D721Med (cell line): Measurements from ENCODE around the gene ZDHHC11.

ENCODE experiments used
- DNase-seq: peaks from one replicate; pipeline ENCODE4 v3.0.0; 2011; ENCODE audit warnings: low spot score; ENCODE audit not compliant: insufficient read length
- FAIRE-seq: peaks from 2 replicates; lab custom pipeline; 2011; peaks lifted over from hg19 to GRCh38; lab: Jason Lieb, UNC
- TF ChIP-seq, protein P1 (sequence below): IDR thresholded peaks from 2 replicates; pipeline ENCODE4 v1.5.1; 2012; ENCODE audit warnings: mild to moderate bottlenecking, control low read depth; ENCODE audit not compliant: insufficient read depth; ENCODE audit errors: missing control alignments

The ZDHHC11 gene

DNA sequence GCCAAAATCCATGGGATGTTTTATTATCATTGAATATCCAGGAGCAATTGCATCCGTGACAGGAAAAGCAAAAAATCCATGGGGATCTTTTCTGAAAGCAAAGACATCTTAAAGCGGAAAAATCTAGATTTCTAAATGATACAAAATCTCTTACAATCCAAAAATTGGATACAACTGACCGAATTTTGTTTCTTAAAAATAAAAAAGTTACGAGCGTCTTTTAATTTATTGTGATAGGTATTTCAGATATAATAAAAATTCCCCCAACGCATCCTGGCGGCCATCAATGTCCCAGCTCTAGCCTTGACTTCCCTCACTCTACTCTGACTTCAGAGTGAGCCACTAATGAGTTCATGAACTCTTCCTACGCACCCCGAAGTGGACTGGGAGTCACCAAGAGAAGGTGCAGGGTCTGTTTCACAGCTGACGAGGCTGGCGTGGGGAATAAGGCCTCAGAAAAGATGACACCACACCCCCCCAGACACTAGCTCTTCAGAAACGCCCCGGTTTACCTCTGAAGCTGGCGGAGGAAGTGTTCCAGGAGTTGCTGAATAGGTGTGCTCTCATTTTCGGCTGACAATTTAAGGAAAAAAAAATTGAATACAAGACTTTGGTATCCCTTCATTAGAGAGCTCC, 38.4 kb upstream of the ZDHHC11 start:
- TF ChIP-seq, protein P1, sequence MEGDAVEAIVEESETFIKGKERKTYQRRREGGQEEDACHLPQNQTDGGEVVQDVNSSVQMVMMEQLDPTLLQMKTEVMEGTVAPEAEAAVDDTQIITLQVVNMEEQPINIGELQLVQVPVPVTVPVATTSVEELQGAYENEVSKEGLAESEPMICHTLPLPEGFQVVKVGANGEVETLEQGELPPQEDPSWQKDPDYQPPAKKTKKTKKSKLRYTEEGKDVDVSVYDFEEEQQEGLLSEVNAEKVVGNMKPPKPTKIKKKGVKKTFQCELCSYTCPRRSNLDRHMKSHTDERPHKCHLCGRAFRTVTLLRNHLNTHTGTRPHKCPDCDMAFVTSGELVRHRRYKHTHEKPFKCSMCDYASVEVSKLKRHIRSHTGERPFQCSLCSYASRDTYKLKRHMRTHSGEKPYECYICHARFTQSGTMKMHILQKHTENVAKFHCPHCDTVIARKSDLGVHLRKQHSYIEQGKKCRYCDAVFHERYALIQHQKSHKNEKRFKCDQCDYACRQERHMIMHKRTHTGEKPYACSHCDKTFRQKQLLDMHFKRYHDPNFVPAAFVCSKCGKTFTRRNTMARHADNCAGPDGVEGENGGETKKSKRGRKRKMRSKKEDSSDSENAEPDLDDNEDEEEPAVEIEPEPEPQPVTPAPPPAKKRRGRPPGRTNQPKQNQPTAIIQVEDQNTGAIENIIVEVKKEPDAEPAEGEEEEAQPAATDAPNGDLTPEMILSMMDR = no peak
- no peak for FAIRE-seq
- no peak for DNase-seq

DNA sequence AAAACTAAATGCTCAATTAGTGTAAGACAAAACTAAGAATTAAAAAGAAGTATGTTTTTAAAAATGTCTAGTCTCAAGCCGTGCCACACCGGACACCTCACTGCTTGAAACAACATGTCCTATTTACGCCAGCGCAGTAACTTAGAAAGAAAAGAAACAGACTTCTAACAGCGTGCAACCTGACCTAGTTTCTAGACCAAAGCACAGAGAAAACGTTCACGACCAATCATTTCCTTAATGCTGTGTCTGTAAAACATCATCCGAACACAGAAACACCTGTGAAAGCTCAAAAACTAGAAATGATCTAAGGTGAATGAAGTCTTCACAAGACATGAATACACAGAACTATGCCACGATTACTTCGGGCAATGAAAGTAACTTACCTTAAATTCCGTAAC, 37.9 kb upstream of the ZDHHC11 start:
- no peak for DNase-seq
- TF ChIP-seq, protein P1 = no peak
- no peak for FAIRE-seq

DNA sequence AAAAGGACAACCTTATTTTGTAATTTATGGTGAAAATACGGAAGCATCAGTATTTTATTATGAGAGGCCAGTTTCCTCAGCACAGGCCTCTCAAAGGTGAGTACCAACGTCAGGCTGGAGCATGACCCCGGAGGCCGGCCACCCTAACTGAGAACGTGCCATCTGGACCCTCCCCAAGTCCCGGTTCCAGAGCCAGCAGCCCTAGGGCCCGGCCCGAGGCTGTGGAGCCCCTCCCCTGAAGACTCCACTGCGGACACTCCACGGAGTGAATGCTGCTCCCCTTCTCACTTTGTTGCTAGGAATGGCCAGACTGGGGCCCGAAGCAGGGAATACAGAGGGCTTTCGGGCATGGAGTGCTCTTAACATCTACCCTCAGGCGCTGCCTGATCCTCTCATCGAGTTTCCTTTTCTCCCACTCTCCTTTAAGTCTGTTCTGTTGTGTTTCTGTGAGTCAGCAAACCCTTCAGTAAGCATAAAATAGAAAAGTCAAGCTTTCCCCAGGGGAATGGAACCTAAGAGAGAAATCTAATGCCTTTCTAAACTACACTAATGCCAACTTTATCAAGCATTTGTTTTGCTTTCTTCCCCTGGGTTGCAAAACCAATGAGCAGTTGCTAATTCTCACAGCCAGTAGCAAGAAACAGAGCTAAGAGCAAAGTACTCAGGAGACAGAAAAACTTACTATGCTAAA, 37.3 kb upstream of the ZDHHC11 start:
- DNase-seq (no peak), FAIRE-seq (no peak)
- TF ChIP-seq, protein P1 = no peak

DNA sequence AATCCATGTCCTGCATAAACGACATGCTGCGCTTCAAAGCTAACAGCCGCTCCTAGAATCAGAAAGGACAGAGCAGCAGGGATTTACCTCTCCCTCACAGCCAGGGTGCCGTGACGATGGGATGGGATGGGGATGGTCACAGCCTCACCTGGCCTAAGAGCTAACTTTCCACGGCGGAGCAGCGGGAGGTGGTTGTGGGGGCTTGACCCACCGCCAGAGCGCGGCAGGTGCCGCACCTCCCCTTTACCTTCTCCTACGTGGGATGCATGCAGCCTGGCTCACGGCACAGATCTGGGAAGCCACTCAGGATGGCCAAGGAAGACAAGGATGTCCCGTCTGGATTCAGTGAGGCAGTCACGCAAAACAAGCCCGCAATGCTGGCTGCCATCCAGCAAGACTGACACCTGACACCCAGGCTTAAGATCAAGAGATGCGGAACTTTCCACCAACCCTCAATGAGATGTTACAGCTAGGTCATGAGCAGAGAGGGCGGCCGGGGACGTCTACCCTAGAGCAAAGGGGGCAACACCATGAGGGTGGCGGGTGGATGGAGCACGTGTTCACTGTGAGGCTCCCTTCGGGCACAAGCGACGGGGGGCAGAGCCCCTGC, 36.0 kb upstream of the ZDHHC11 start:
- no peak for DNase-seq
- no peak for FAIRE-seq
- TF ChIP-seq, protein P1 = no peak

DNA sequence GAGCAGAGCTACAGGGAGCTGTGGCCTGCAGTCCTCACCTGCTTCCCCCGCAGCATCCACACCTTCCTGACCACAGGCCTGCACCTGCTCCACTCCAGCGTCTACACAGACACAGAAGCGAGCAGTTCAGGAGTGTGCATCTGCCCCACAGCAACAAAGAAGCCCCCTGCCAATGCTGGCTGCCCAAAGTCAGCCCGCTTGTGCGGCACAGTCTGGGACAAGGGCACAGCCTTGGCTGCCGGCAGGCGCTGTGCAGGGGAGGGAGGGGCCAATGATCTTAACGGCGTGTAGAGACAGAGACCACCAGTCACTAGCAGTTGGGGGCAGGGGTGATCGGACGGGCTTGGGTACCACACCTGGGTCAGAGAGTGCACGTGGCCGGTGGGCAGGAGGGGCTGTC, 35.2 kb upstream of the ZDHHC11 start:
- DNase-seq (no peak), FAIRE-seq (no peak)
- TF ChIP-seq, protein P1 = no peak

DNA sequence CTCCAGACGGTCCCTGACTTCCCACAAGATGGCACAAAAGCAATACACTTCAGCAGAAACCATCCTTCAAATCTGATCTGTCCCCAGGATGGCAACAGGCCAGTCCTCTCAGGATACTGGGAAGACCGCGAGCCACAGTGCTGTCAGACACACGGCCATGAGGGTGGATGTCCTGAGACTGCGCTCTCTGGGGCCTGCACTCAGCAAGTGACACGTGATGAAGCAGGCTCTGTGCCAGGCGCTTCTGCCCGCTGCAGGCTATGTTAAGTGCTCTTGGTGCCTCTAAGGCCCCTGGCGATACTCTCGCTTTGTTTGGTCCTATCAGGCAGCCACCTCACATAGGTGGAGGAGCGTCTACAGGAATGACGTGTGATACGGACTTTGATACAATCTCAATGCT, 34.7 kb upstream of the ZDHHC11 start:
- TF ChIP-seq, protein P1 = no peak
- no peak for FAIRE-seq
- DNase-seq = no peak

DNA sequence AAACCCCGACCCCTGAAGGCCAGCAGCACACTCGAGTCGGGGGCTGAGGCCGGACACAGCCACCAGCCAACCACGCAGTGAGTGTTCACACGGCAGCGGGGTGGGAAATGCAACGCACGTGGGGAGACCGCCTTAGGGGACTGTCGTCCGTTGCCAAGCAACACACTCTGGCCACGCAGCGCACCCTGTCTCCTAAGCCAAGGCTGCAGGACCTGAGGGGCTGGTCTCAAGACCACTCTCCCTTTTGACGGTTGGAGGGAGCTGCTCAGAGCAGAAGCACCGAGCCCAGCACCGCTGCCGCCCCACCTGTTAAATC, 34.3 kb upstream of the ZDHHC11 start:
- DNase-seq (no peak), FAIRE-seq (no peak)
- TF ChIP-seq, protein P1 = no peak
